HEK293 (cell line): ENCODE data around the gene EPHB1.

Experiments
- CTCF ChIA-PET: fragments of 350-600 bp; formaldehyde crosslinking; extraction: SDS; loops from one replicate; lab custom pipeline; 2021; ENCODE audit warnings: antibody characterized with exemption; lab: Yijun Ruan, JAX
- POLR2A ChIA-PET: fragments of 300-600 bp; formaldehyde crosslinking; extraction: SDS; loops from one replicate; lab custom pipeline; 2020; ENCODE audit warnings: antibody characterized with exemption, inconsistent platforms; lab: Yijun Ruan, JAX
- H3K27ac ChIP-seq: fragments of 200-500 bp; sonication (Bioruptor generic); 2 replicates; pipeline ENCODE4 v1.5.1; 2014; ENCODE audit warnings: low read depth, low read length, control low read depth, inconsistent platforms; ENCODE audit errors: extremely low read depth
- H3K36me3 ChIP-seq, 2 experiments: fragments of 200-500 bp in 1 of 2; sonication (Bioruptor generic) in 1 of 2; 1 replicate in 1 of 2; 2 replicates in 1 of 2; pipeline ENCODE4 v1.5.1; 2014 to 2017; ENCODE audit warnings: inconsistent platforms in 2 of 2, low read length in 2 of 2; ENCODE audit not compliant: control insufficient read depth in 2 of 2, insufficient read depth in 1 of 2
- H3K4me1 ChIP-seq: fragments of 200-500 bp; sonication (Bioruptor generic); 2 replicates; pipeline ENCODE4 v1.5.1; 2014; ENCODE audit warnings: mild to moderate bottlenecking, low read length, inconsistent platforms; ENCODE audit not compliant: control insufficient read depth, insufficient read depth
- H3K4me3 ChIP-seq: 2 replicates; pipeline ENCODE4 v1.5.1; 2011; ENCODE audit warnings: low read depth, mild to moderate bottlenecking, control low read depth, low read length, moderate library complexity
- H3K9me3 ChIP-seq: fragments of 200-500 bp; sonication (Bioruptor generic); 2 replicates; pipeline ENCODE4 v1.5.1; 2014; ENCODE audit warnings: low read depth, low read length, inconsistent platforms; ENCODE audit not compliant: control insufficient read depth, insufficient read depth
- KLF16 ChIP-seq: fragments of 450-650 bp; formaldehyde crosslinking; IDR thresholded peaks from 2 replicates; pipeline ENCODE4 v1.5.1; 2017; ENCODE audit warnings: missing biosample characterization, missing genetic modification characterization
- RBAK ChIP-seq: fragments of 450-650 bp; formaldehyde crosslinking; IDR thresholded peaks from 2 replicates; pipeline ENCODE4 v1.5.1; 2016; ENCODE audit warnings: missing biosample characterization, missing genetic modification characterization
- SCRT1 ChIP-seq: fragments of 450-650 bp; formaldehyde crosslinking; IDR thresholded peaks from 2 replicates; pipeline ENCODE4 v1.5.1; 2016; ENCODE audit warnings: missing biosample characterization, missing genetic modification characterization, borderline replicate concordance
- ZNF214 ChIP-seq: fragments of 450-650 bp; formaldehyde crosslinking; IDR thresholded peaks from 2 replicates; pipeline ENCODE4 v1.5.1; 2017; ENCODE audit warnings: missing biosample characterization, mild to moderate bottlenecking, missing genetic modification characterization, borderline replicate concordance
- ZNF311 ChIP-seq: fragments of 450-650 bp; formaldehyde crosslinking; IDR thresholded peaks from 2 replicates; pipeline ENCODE4 v1.5.1; 2017; ENCODE audit warnings: missing biosample characterization, missing genetic modification characterization, borderline replicate concordance
- ZNF600 ChIP-seq: fragments of 450-650 bp; formaldehyde crosslinking; IDR thresholded peaks from 2 replicates; pipeline ENCODE4 v1.5.1; 2016; ENCODE audit warnings: missing biosample characterization, missing genetic modification characterization
- ZXDB ChIP-seq: fragments of 450-650 bp; formaldehyde crosslinking; IDR thresholded peaks from 2 replicates; pipeline ENCODE4 v1.5.1; 2016; ENCODE audit warnings: missing biosample characterization, missing genetic modification characterization
- TF ChIP-seq, protein P1 (sequence below): fragments of 450-650 bp; formaldehyde crosslinking; IDR thresholded peaks from 2 replicates; pipeline ENCODE4 v1.5.1; 2016; ENCODE audit warnings: missing biosample characterization, missing genetic modification characterization
- TF ChIP-seq, protein P2 (sequence below): fragments of 450-650 bp; formaldehyde crosslinking; conservative IDR thresholded peaks from 2 replicates; pipeline ENCODE4 v1.5.1; 2016; ENCODE audit warnings: low read depth, missing biosample characterization, missing genetic modification characterization
- TF ChIP-seq, protein P3 (sequence below): fragments of 450-650 bp; formaldehyde crosslinking; IDR thresholded peaks from 2 replicates; pipeline ENCODE4 v1.5.1; 2016; ENCODE audit warnings: missing biosample characterization, missing genetic modification characterization
- TF ChIP-seq, protein P4 (sequence below): fragments of 450-650 bp; formaldehyde crosslinking; IDR thresholded peaks from 2 replicates; pipeline ENCODE4 v1.5.1; 2016; ENCODE audit warnings: missing biosample characterization, missing genetic modification characterization
- TF ChIP-seq, protein P5 (sequence below): sonication (generic); formaldehyde crosslinking; IDR thresholded peaks from 2 replicates; pipeline ENCODE4 v1.8.1; 2022; ENCODE audit warnings: mild to moderate bottlenecking, moderate library complexity, missing genetic modification reagents
- TF ChIP-seq, protein P6 (sequence below): fragments of 450-650 bp; formaldehyde crosslinking; IDR thresholded peaks from 2 replicates; pipeline ENCODE4 v1.5.1; 2016; ENCODE audit warnings: missing biosample characterization, missing genetic modification characterization, low read depth
- TF ChIP-seq, protein P7 (sequence below): fragments of 450-650 bp; formaldehyde crosslinking; IDR thresholded peaks from 2 replicates; pipeline ENCODE4 v1.5.1; 2016; ENCODE audit warnings: missing biosample characterization, missing genetic modification characterization

The EPHB1 gene

DNA sequence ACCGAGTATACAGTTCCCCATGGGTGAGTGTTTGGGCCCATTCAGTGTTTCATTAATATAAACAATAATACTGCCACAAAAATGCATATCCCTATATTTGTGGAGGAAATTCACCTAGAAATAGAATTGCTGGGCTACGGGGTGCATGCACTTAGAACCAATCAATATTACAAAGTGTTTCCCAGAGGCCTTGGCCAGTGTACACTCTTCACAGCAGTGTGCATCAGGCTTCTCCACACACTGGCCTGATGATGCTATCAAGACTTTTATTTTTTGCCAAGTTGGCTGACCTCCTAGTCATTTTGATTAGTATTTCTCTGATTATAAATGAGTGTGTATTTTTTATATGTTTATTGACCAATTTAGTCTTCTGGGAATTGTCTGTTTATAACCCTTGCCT lies 323.7 kb downstream of the EPHB1 start:
- no peak for TF ChIP-seq SCRT1 (tag by site-specific recombination)
- TF ChIP-seq, protein P1, sequence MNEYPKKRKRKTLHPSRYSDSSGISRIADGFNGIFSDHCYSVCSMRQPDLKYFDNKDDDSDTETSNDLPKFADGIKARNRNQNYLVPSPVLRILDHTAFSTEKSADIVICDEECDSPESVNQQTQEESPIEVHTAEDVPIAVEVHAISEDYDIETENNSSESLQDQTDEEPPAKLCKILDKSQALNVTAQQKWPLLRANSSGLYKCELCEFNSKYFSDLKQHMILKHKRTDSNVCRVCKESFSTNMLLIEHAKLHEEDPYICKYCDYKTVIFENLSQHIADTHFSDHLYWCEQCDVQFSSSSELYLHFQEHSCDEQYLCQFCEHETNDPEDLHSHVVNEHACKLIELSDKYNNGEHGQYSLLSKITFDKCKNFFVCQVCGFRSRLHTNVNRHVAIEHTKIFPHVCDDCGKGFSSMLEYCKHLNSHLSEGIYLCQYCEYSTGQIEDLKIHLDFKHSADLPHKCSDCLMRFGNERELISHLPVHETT (tag by site-specific recombination), result no peak
- TF ChIP-seq RBAK (tag by site-specific recombination), result no peak
- TF ChIP-seq, protein P2, sequence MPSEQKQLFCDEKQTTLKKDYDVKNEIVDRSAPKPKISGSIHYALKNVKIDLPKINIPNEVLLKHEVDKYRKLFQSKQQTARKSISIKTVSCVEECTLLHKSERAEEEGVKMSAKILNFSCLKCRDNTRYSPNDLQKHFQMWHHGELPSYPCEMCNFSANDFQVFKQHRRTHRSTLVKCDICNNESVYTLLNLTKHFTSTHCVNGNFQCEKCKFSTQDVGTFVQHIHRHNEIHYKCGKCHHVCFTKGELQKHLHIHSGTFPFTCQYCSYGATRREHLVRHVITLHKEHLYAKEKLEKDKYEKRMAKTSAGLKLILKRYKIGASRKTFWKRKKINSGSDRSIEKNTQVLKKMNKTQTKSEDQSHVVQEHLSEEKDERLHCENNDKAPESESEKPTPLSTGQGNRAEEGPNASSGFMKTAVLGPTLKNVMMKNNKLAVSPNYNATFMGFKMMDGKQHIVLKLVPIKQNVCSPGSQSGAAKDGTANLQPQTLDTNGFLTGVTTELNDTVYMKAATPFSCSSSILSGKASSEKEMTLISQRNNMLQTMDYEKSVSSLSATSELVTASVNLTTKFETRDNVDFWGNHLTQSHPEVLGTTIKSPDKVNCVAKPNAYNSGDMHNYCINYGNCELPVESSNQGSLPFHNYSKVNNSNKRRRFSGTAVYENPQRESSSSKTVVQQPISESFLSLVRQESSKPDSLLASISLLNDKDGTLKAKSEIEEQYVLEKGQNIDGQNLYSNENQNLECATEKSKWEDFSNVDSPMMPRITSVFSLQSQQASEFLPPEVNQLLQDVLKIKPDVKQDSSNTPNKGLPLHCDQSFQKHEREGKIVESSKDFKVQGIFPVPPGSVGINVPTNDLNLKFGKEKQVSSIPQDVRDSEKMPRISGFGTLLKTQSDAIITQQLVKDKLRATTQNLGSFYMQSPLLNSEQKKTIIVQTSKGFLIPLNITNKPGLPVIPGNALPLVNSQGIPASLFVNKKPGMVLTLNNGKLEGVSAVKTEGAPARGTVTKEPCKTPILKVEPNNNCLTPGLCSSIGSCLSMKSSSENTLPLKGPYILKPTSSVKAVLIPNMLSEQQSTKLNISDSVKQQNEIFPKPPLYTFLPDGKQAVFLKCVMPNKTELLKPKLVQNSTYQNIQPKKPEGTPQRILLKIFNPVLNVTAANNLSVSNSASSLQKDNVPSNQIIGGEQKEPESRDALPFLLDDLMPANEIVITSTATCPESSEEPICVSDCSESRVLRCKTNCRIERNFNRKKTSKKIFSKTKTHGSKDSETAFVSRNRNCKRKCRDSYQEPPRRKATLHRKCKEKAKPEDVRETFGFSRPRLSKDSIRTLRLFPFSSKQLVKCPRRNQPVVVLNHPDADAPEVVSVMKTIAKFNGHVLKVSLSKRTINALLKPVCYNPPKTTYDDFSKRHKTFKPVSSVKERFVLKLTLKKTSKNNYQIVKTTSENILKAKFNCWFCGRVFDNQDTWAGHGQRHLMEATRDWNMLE, result no peak
- TF ChIP-seq, protein P3, sequence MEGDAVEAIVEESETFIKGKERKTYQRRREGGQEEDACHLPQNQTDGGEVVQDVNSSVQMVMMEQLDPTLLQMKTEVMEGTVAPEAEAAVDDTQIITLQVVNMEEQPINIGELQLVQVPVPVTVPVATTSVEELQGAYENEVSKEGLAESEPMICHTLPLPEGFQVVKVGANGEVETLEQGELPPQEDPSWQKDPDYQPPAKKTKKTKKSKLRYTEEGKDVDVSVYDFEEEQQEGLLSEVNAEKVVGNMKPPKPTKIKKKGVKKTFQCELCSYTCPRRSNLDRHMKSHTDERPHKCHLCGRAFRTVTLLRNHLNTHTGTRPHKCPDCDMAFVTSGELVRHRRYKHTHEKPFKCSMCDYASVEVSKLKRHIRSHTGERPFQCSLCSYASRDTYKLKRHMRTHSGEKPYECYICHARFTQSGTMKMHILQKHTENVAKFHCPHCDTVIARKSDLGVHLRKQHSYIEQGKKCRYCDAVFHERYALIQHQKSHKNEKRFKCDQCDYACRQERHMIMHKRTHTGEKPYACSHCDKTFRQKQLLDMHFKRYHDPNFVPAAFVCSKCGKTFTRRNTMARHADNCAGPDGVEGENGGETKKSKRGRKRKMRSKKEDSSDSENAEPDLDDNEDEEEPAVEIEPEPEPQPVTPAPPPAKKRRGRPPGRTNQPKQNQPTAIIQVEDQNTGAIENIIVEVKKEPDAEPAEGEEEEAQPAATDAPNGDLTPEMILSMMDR (tag by site-specific recombination), result no peak
- no peak for TF ChIP-seq ZNF214
- no peak for TF ChIP-seq KLF16
- TF ChIP-seq, protein P4, sequence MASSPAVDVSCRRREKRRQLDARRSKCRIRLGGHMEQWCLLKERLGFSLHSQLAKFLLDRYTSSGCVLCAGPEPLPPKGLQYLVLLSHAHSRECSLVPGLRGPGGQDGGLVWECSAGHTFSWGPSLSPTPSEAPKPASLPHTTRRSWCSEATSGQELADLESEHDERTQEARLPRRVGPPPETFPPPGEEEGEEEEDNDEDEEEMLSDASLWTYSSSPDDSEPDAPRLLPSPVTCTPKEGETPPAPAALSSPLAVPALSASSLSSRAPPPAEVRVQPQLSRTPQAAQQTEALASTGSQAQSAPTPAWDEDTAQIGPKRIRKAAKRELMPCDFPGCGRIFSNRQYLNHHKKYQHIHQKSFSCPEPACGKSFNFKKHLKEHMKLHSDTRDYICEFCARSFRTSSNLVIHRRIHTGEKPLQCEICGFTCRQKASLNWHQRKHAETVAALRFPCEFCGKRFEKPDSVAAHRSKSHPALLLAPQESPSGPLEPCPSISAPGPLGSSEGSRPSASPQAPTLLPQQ (tag by site-specific recombination), result no peak
- TF ChIP-seq, protein P5, sequence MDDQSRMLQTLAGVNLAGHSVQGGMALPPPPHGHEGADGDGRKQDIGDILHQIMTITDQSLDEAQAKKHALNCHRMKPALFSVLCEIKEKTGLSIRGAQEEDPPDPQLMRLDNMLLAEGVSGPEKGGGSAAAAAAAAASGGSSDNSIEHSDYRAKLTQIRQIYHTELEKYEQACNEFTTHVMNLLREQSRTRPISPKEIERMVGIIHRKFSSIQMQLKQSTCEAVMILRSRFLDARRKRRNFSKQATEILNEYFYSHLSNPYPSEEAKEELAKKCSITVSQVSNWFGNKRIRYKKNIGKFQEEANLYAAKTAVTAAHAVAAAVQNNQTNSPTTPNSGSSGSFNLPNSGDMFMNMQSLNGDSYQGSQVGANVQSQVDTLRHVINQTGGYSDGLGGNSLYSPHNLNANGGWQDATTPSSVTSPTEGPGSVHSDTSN (CRISPR knock-in tag), result no peak
- TF ChIP-seq, protein P6, sequence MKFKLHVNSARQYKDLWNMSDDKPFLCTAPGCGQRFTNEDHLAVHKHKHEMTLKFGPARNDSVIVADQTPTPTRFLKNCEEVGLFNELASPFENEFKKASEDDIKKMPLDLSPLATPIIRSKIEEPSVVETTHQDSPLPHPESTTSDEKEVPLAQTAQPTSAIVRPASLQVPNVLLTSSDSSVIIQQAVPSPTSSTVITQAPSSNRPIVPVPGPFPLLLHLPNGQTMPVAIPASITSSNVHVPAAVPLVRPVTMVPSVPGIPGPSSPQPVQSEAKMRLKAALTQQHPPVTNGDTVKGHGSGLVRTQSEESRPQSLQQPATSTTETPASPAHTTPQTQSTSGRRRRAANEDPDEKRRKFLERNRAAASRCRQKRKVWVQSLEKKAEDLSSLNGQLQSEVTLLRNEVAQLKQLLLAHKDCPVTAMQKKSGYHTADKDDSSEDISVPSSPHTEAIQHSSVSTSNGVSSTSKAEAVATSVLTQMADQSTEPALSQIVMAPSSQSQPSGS, result no peak
- TF ChIP-seq ZNF600 (tag by site-specific recombination), result no peak
- Histone ChIP-seq H3K27ac (no peak overlapping the region), H3K4me3 (no peak overlapping the region), H3K36me3 (no peaks in the 10 kb centered on the region), H3K9me3 (no peaks in the 10 kb centered on the region), H3K4me1 (no peaks in the 10 kb centered on the region)
- ChIA-PET CTCF (no interaction called here), POLR2A (no interaction called here)

DNA sequence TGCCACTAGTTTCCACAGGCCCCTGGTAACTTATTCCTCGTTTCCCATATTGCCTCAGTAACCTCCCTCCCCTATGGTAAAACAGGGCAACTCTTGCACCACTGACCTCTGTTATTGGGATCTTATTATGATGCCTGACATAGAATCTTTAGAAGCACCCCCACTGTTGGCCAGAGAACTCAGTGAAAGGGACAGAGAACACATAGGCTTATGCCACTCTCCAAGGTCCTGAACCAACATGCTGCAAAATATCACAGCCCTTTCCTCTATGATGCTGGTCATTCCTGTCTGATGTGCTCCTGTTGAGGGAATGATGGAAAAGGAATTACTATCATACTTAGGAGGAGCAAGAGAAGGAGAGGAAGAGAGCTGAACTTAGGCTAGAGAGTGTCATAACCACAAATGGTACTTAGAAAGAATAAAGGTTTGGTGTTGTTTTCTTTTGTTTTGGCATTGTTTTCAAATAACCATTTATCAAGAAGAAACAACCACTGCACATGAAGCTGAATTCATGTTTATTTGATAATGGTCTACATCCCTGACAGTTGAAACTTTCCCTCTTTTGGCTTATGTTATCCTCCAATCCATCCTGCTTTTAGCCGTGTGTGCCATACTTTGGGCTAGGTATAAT lies 330.2 kb downstream of the EPHB1 start:
- no peaks in the 10 kb centered on the region for H3K4me1 ChIP-seq
- ChIA-PET POLR2A (no interaction called here), CTCF (no interaction called here)
- no peaks in the 10 kb centered on the region for H3K36me3 ChIP-seq
- H3K27ac ChIP-seq, result no peak overlapping the region
- H3K4me3 ChIP-seq, result no peak overlapping the region
- H3K9me3 ChIP-seq, result no peaks in the 10 kb centered on the region
- TF ChIP-seq ZXDB (tag by site-specific recombination), result no peak
- TF ChIP-seq, protein P7, sequence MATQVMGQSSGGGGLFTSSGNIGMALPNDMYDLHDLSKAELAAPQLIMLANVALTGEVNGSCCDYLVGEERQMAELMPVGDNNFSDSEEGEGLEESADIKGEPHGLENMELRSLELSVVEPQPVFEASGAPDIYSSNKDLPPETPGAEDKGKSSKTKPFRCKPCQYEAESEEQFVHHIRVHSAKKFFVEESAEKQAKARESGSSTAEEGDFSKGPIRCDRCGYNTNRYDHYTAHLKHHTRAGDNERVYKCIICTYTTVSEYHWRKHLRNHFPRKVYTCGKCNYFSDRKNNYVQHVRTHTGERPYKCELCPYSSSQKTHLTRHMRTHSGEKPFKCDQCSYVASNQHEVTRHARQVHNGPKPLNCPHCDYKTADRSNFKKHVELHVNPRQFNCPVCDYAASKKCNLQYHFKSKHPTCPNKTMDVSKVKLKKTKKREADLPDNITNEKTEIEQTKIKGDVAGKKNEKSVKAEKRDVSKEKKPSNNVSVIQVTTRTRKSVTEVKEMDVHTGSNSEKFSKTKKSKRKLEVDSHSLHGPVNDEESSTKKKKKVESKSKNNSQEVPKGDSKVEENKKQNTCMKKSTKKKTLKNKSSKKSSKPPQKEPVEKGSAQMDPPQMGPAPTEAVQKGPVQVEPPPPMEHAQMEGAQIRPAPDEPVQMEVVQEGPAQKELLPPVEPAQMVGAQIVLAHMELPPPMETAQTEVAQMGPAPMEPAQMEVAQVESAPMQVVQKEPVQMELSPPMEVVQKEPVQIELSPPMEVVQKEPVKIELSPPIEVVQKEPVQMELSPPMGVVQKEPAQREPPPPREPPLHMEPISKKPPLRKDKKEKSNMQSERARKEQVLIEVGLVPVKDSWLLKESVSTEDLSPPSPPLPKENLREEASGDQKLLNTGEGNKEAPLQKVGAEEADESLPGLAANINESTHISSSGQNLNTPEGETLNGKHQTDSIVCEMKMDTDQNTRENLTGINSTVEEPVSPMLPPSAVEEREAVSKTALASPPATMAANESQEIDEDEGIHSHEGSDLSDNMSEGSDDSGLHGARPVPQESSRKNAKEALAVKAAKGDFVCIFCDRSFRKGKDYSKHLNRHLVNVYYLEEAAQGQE (tag by site-specific recombination), result peak; percentile 92
- no peak for TF ChIP-seq ZNF311 (tag by site-specific recombination)
